ENCODE results near the gene P4HA2. TPM values are rescaled to one million over a fixed set of nuclear protein-coding genes. Genes with fewer than 3 reads are reported as not detected.

Gene P4HA2
- total RNA-seq, 2 donors from 2014 or later: 32.3 to 57.9 TPM

GRCh38 chr5:132273631-132274030 is 46.0 kb upstream of the P4HA2 start:
- Histone ChIP-seq H3K27me3 (no peaks in the 10 kb centered on the region), H3K4me1 (peaks cover 10% of the 10 kb centered on the region), H3K36me3 (replicated peaks in 1 of 2; ENCODE audit: insufficient read depth in 1 of 2, low read depth in 2 of 2) (no peaks in the 10 kb centered on the region), H3K27ac (no peak overlapping the region), H3K9me3 (no peaks in the 10 kb centered on the region), H3K4me3 (no peak overlapping the region)
- ATAC-seq (no peak), DNase-seq (no peak)
- intact Hi-C loops (cut with DNase I): no loop called here
- TF ChIP-seq CTCF (IDR thresholded peaks at IDR 0.05): no peak
- 60 to 65% methylated on average over 2 of the region's 2 CpGs for WGBS, 2 donors

- ATAC-seq (peak; percentile 51), DNase-seq (peak; percentile 54 to 70 (median 62))
- intact Hi-C loops (cut with DNase I): no loop called here
- Histone ChIP-seq H3K27me3 (no peaks in the 10 kb centered on the region), H3K9me3 (no peaks in the 10 kb centered on the region), H3K4me3 (no peak overlapping the region), H3K27ac (no peak overlapping the region), H3K4me1 (peaks cover 10% of the 10 kb centered on the region), H3K36me3 (replicated peaks in 1 of 2; ENCODE audit: insufficient read depth in 1 of 2, low read depth in 2 of 2) (no peaks in the 10 kb centered on the region)
- TF ChIP-seq CTCF (IDR thresholded peaks at IDR 0.05) (peak; percentile 66 to 89 (median 78)), POLR2A (IDR thresholded peaks at IDR 0.05) (no peak)
- WGBS, 2 donors: 45 to 51% methylated on average over 36 to 37 of the region's 37 CpGs
Measured at GRCh38 chr5:132272311-132273210, 44.9 kb upstream of the P4HA2 start.

GRCh38 chr5:132271251-132272246 is 43.9 kb upstream of the P4HA2 start:
- Histone ChIP-seq H3K36me3 (replicated peaks in 1 of 2; ENCODE audit: insufficient read depth in 1 of 2, low read depth in 2 of 2) (no peaks in the 10 kb centered on the region), H3K4me1 (peaks cover 10% of the 10 kb centered on the region), H3K4me3 (no peak overlapping the region), H3K9me3 (no peaks in the 10 kb centered on the region), H3K27me3 (no peaks in the 10 kb centered on the region), H3K27ac (no peak overlapping the region)
- ATAC-seq: no peak
- TF ChIP-seq POLR2A (IDR thresholded peaks at IDR 0.05): no peak
- peak in 1 of 7 experiments; percentile 2 for TF ChIP-seq CTCF (IDR thresholded peaks at IDR 0.05)
- DNase-seq: peak in 1 of 4 donors; percentile 40
- intact Hi-C loops (cut with DNase I): no loop called here
- 72 to 76% methylated on average over 70 to 75 of the region's 77 CpGs for WGBS, 2 donors

GRCh38 chr5:132270706-132271105 is 43.1 kb upstream of the P4HA2 start:
- no peak overlapping the region for H3K4me3 ChIP-seq
- WGBS, 2 donors: 84 to 93% methylated on average over 3 to 6 of the region's 6 CpGs
- no peaks in the 10 kb centered on the region for H3K9me3 ChIP-seq
- peaks cover 19% of the 10 kb centered on the region for H3K4me1 ChIP-seq
- no peaks in the 10 kb centered on the region for H3K36me3 ChIP-seq (replicated peaks in 1 of 2; ENCODE audit: insufficient read depth in 1 of 2, low read depth in 2 of 2)
- ATAC-seq: no peak
- no peaks in the 10 kb centered on the region for H3K27me3 ChIP-seq
- no peak overlapping the region for H3K27ac ChIP-seq
- intact Hi-C loops (cut with DNase I): no loop called here
- TF ChIP-seq CTCF (IDR thresholded peaks at IDR 0.05) (no peak), POLR2A (IDR thresholded peaks at IDR 0.05) (no peak)
- DNase-seq: peak in 1 of 4 donors; percentile 1

All from body of pancreas (tissue), 4 donors.